GM19043 (cell line): ENCODE data around the gene CGB2.
"Not testable (repeated sequence)": the region's sequence is repeated elsewhere in the genome, so short reads cannot be mapped to it uniquely, and the experiment has no call there.

Experiments used
- ATAC-seq: cut with Tn5 transposase; IDR thresholded peaks from one replicate; pipeline ENCODE4 v1.9.1; 2021; ENCODE audit warnings: low read depth; ENCODE audit not compliant: unreplicated experiment

The CGB2 gene

GRCh38 chr19:49009828-49010227, 21.9 kb upstream of the CGB2 start:
- ATAC-seq, result no peak

DNA sequence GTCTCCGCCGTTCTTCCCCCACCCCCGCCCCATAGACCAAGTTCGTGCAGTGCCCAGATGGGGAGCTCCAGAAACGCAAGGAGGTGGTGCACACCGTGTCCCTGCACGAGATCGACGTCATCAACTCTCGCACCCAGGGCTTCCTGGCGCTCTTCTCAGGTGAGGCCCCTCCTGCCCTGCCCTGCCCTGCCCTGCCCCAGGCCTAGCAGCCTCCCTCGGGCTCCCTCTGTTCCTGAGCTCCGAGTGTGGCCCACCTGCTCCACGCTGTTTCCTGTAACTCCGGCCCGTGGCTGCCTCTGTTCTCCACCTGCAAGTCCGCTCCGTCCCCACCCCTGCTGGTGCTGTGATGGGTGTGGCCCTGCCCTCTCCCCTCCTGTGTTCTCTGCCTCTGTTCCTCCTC, 21.2 kb upstream of the CGB2 start:
- ATAC-seq, result no peak

DNA sequence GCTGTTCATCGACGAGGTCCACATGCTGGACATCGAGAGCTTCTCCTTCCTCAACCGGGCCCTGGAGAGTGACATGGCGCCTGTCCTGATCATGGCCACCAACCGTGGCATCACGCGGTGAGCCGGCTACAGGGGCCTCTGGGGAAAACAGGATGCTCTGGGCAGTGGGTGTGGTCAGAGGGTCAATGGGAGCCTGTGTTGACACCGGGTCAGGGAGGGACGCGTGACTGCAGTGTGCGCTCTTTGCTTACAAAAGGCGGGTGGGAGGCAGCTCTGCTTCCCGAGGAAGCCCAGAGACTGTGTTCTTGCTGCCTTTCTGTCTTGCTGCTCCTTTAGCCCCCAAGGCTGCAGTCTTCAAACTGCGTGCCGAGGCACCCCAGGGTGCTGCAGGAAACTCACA, 20.5 kb upstream of the CGB2 start:
- ATAC-seq, result no peak

- no peak for ATAC-seq
Measured at GRCh38 chr19:49014123-49014869, 17.4 kb upstream of the CGB2 start.

DNA sequence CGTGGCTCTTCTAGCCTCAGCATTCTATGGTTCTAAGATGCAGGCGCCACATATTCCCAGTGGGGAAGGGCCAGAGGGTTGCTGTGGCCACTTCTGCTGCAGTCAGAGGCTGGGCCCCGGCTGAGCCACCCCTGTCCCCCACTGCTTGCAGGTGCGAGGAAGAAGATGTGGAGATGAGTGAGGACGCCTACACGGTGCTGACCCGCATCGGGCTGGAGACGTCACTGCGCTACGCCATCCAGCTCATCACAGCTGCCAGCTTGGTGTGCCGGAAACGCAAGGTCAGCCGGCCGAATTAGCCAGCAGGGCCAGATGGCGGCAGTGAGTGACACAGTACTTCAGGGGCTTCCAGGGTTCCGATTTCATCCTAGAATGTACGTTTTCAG, 16.8 kb upstream of the CGB2 start:
- ATAC-seq, result no peak

GRCh38 chr19:49016067-49016839, 15.4 kb upstream of the CGB2 start:
- ATAC-seq, result no peak

DNA sequence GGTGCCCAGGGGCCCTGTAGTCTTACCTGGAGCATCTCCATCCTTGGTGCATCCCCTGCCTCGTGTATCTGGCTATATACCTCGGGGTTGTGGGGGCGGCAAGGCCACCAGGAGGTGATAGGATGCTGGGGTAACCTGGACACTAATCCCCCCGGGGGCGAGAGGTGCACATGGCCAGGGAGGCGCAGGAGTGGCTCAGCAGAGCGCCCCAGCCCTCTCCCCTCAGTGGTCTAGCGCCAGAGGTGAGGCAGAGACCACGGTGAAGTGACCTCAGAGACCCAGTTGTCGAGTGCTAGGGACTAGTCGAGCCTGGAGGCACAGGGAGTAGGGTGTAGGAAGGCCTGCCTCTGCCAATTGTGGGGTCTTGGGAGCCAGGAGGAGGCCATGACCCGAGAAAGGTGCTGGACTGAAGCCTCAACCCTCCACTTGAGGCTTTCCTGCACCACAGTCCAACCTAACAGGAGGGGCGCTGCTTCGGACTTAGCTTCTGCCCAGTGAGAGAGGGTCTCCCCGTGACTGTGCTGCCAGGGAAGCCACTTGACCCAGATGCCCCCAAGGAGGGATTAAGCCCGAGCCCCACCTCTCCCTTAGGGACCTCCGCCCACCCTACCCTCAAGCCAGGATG, 14.5 kb upstream of the CGB2 start, which contains the start of gene LHB:
LHB (minus strand) TSS at position 51 of the 625 bp plus-strand sequence; CDS start at position 41, 10 bp downstream.
- no peak for ATAC-seq

DNA sequence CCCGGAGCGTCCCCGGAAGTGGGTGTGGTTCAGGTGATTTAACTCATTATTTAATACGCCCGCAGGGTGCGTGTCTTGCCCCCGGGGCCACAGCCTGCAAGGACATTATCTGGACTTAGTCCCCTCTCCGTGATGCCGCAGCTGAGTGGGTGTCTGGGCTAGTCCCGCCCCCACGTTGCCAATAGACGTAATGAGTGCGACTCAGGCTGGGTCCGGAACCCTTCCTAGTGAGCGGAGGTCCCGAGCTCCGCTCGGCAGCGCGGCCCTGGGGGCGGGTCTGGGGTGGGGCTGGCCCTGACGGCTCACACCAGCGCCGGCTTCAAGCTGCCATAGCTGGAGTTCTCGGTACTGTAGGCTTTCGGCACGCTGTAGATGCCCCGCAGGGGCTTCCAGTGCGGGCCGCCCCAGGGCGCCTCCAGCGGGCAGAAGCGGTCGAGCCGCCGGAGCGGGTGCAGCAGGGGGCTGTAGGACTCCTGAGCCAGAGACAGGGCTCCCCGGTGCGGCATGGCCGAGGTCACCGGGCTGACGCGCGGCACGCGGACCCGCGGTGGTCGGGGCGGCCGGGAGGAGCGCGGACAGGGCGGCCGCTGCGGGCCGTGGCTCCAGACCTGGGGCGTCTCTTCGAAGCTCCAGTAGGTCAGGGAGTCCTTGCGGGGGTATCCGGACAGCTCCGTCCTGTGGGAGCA, 13.9 kb upstream of the CGB2 start:
- no peak for ATAC-seq

- not testable (repeated sequence) for ATAC-seq
Measured at GRCh38 chr19:49018388-49019241, 13.1 kb upstream of the CGB2 start.

DNA sequence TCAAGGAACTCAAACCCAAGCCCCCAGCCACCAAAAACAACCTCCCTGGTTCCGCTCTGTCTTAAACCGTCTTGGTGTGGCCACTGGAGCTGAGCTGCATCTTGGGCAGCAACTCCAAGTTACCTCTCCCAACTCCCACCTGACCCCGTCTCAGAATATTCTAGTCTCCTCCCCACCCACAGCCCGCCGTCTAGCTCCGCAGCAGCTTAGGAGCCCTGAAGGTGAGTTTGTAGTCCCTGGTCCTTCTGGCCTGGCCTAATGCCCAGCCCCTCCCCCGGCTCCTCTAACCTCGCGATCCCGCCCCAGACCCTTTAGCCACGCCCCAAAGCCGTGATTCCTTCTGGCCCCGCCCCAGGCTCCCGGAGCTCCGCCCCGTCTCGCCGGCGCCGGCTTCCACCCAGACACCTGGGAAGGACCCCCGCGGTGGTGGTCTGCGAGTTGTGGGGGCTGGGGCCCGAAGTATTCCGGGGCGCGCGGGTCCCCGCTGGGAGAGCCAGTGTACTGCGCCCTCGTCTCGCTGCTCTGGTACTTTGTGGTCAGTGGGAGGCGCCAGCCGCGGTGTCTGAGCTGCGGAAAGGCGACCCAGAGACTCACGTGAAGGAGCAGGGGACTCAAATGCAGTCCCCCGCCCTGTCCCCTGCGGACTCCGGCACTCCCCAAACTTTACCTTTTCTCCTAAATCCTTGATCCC, 12.3 kb upstream of the CGB2 start:
- no peak for ATAC-seq

GRCh38 chr19:49020342-49020741, 11.3 kb upstream of the CGB2 start:
- no peak for ATAC-seq

DNA sequence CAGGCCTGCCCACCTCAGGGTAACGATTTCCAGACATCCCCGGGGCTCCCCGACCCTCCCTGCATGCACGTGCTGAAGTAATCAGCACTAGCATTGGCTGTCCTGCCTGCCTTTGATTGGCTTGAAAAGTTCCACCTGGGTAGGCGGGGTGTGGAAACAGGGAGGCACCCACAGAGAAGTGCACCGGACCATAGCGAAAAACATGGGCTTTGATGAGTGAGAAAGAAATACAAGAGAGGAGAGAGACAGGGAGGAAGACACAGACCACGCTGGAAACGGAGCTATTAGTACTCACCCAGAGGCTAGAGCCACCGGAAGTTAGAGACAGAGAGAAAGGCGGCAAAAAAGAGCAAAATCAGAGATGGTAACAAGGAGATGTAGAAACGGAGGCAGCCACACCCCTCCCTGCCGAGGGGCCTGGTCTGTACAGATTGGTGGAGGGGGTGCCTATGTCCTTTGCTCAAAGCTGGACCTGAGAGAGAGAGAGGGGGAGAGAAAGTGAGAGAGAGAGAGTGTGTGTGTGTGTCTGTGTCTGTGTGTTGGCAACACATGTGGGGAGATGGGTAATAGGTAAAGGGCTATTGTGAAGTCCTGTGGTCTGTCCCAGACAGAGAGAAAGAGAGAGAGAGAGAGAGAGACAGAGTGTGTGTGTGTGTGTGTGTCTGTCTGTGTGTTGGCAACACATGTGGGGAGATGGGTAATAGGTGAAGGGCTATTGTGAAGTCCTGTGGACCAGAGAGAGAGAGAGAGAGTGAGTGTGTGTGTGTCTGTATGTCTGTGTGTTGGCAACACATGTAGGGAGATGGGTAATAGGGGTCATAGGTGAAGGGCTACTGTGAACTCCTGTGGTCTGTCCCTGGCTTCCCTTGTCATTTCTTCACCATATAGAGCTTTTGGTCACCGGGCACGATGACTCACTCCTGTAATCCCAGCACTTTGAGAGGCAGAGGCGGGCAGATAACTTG, 10.5 kb upstream of the CGB2 start:
- ATAC-seq, result no peak

DNA sequence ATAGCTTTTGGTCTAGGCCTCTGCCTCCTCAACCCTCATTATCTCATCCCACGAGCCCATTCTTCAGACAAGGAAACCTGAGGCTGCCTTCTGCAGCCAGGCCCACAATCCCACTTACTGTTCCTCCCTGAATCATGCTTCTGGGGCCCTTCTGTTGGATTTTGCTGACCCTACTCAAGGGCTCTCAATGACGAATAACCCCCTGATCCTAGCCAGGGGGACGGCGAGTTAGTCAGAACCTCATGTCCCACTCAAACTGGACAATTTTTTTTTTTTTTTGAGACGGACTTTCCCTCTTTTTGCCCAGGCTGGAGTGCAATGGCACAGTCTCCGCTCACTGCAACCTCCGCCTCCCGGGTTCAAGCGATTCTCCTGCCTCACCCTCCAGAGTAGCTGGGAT, 9.6 kb upstream of the CGB2 start:
- ATAC-seq, result no peak

DNA sequence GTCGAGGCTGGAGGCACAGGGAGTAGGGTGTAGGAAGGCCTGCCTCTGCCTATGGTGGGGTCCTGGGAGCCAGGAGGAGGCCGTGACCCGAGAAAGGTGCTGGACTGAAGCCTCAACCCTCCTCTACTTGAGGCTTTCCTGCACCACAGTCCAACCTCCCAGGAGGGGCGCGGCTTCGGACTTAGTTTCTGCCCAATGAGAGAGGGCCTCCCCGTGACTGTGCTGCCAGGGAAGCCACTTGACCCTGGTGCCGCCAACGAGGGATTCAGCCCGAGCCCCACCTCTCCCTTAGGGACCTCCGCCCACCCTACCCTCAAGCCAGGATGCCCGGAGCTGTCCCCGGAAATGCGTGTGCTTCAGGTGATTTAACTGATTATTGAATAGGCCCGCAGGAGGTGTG, 7.5 kb upstream of the CGB2 start, which contains the start of gene CGB3:
CGB3 (minus strand) TSS at position 101 of the 400 bp plus-strand sequence. CDS start 362 bp downstream, outside the sequence.
- ATAC-seq, result not testable (repeated sequence)

GRCh38 chr19:49025088-49025487, 6.6 kb upstream of the CGB2 start:
- not testable (repeated sequence) for ATAC-seq

GRCh38 chr19:49025599-49025998, 6.1 kb upstream of the CGB2 start:
- ATAC-seq, result not testable (repeated sequence)

DNA sequence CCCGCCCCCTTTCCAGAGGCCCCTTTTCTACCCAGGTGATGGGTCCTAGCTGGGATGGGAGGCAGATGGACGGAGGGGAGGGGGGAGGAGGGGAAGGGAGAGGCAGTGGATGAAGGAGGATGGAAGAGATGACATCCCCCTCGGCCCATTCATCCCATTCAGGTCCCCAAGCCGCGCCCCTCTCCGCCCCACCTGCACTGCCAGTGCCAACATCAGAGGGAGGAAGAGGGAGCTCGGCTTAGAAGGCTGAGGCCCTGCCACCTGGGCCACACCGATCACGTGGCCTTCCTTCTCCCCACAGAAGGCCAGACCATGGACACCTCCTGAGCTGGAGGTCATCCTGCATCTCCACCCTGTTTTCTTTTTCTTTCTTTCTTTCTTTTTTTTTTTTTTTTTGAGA, 3.0 kb upstream of the CGB2 start:
- ATAC-seq, result not testable (repeated sequence)

DNA sequence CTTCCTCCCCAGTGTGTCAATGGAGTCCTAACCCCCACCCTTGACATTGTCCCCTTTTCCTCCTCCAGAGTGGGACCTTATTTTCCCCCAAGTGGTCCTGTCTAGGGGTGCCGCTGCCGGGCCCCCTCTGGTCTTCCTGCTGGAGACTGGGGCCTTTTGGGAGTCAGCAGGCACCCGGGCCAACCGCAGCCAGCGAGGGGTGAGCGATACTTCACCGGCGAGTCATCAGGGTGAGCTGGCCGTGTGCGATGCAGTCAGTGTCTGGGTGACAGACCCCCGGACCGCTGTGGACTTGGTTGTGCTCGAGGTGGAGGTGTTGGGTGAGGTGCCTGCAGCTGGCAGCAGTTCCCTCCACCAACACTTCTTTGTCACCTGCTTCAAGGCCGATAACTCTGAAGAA, 1.9 kb upstream of the CGB2 start:
- not testable (repeated sequence) for ATAC-seq
